GM23338 (cell line): ENCODE results near the gene PTK6. TPM values are rescaled to one million over a fixed set of nuclear protein-coding genes. Genes with fewer than 3 reads are reported as not detected.

Source experiments
- ATAC-seq: fragments of 200-7000 bp; cut with Tn5 transposase; 3 replicates; pipeline ENCODE4 v1.9.1; 2020
- DNase-seq: peaks from one replicate; pipeline ENCODE4 v3.0.0-alpha.2; 2015; ENCODE audit warnings: low spot score
- H2AFZ ChIP-seq: fragments of 200-600 bp; sonication (generic); 2 replicates; pipeline ENCODE4 v1.8.0; 2016; ENCODE audit warnings: antibody characterized with exemption, mild to moderate bottlenecking, moderate library complexity
- H3F3A ChIP-seq: fragments of 200-600 bp; sonication (generic); replicated peaks from 2 replicates; pipeline ENCODE4 v1.8.0; 2017; ENCODE audit warnings: antibody characterized with exemption, mixed run types, low read depth
- H3K27ac ChIP-seq: fragments of 200-600 bp; sonication (generic); 2 replicates; pipeline ENCODE4 v1.6.1; 2016; ENCODE audit warnings: low read depth
- H3K27me3 ChIP-seq: fragments of 200-600 bp; sonication (generic); 2 replicates; pipeline ENCODE4 v1.8.0; 2016; ENCODE audit warnings: mild to moderate bottlenecking, mixed run types, moderate library complexity; ENCODE audit not compliant: insufficient read depth
- H3K36me3 ChIP-seq: fragments of 200-600 bp; sonication (generic); 2 replicates; pipeline ENCODE4 v1.8.0; 2016; ENCODE audit warnings: mild to moderate bottlenecking; ENCODE audit not compliant: insufficient read depth
- H3K4me1 ChIP-seq: fragments of 200-600 bp; sonication (generic); 2 replicates; pipeline ENCODE4 v1.8.0; 2016; ENCODE audit warnings: mild to moderate bottlenecking, moderate library complexity; ENCODE audit not compliant: insufficient read depth
- H3K4me2 ChIP-seq: fragments of 200-600 bp; sonication (generic); 2 replicates; pipeline ENCODE4 v1.7.1; 2017; ENCODE audit warnings: mixed run types
- H3K4me3 ChIP-seq: fragments of 200-600 bp; sonication (generic); 2 replicates; pipeline ENCODE4 v1.6.1; 2016; ENCODE audit warnings: mixed run types
- H3K79me2 ChIP-seq: fragments of 200-600 bp; sonication (generic); replicated peaks from 2 replicates; pipeline ENCODE4 v1.8.0; 2017; ENCODE audit warnings: mild to moderate bottlenecking; ENCODE audit not compliant: insufficient read depth
- H3K9me2 ChIP-seq: fragments of 200-600 bp; sonication (generic); 2 replicates; pipeline ENCODE4 v1.8.0; 2017; ENCODE audit not compliant: insufficient read depth
- H4K20me1 ChIP-seq: fragments of 200-600 bp; sonication (generic); replicated peaks from 2 replicates; pipeline ENCODE4 v1.8.0; 2017; ENCODE audit warnings: mild to moderate bottlenecking; ENCODE audit not compliant: insufficient read depth
- H3K27ac Mint-ChIP-seq: 2 replicates; pipeline ENCODE4 v1.8.0; 2020; ENCODE audit warnings: inconsistent platforms, mild to moderate bottlenecking, moderate library complexity, mixed read lengths
- H3K27me3 Mint-ChIP-seq: 3 replicates; pipeline ENCODE4 v1.8.0; 2022; ENCODE audit warnings: low read depth, mild to moderate bottlenecking, moderate library complexity, mixed read lengths, inconsistent platforms; ENCODE audit not compliant: insufficient read depth, poor library complexity
- H3K36me3 Mint-ChIP-seq: 3 replicates; pipeline ENCODE4 v1.8.0; 2021; ENCODE audit warnings: low read depth, mild to moderate bottlenecking, inconsistent platforms, moderate library complexity, mixed read lengths
- H3K4me1 Mint-ChIP-seq: 3 replicates; pipeline ENCODE4 v1.8.0; 2020; ENCODE audit warnings: mild to moderate bottlenecking, inconsistent platforms, mixed read lengths
- H3K4me3 Mint-ChIP-seq: 3 replicates; pipeline ENCODE4 v1.8.0; 2021; ENCODE audit warnings: moderate library complexity, mild to moderate bottlenecking, inconsistent platforms, mixed read lengths
- H3K9me3 Mint-ChIP-seq: 3 replicates; pipeline ENCODE4 v1.8.0; 2020; ENCODE audit warnings: moderate library complexity, mild to moderate bottlenecking, inconsistent platforms, mixed read lengths
- CREB1 ChIP-seq: fragments of 250-450 bp; sonication (Bioruptor Pico); IDR thresholded peaks from 2 replicates; pipeline ENCODE4 v1.5.0; 2020; ENCODE audit warnings: low read depth, mild to moderate bottlenecking, moderate library complexity
- CTCF ChIP-seq, 2 experiments: fragments of 200-600 bp in 1 of 2; sonication (generic) in 1 of 2; conservative IDR thresholded peaks; 2 replicates each; pipeline versions ENCODE4 v1.5.1 to v1.6.1; 2016 to 2017; ENCODE audit warnings: antibody characterized with exemption in 2 of 2, low read depth in 2 of 2, mild to moderate bottlenecking in 2 of 2, moderate library complexity in 1 of 2
- EZH2 ChIP-seq: fragments of 200-600 bp; sonication (generic); IDR thresholded peaks from one replicate; pipeline ENCODE4 v1.8.0; 2017; ENCODE audit warnings: antibody characterized with exemption, mild to moderate bottlenecking, low read depth; ENCODE audit not compliant: unreplicated experiment
- EZH2phosphoT487 ChIP-seq: fragments of 200-600 bp; sonication (generic); IDR thresholded peaks from one replicate; pipeline ENCODE4 v1.8.1; 2018; ENCODE audit warnings: antibody characterized with exemption; ENCODE audit not compliant: unreplicated experiment
- JUNB ChIP-seq: IDR thresholded peaks from one replicate; pipeline ENCODE4 v1.6.1; 2016; ENCODE audit warnings: antibody characterized with exemption; ENCODE audit not compliant: unreplicated experiment
- STAT1 ChIP-seq: IDR thresholded peaks from one replicate; pipeline ENCODE4 v1.6.1; 2016; ENCODE audit warnings: antibody characterized with exemption; ENCODE audit not compliant: unreplicated experiment
- ZNF114 ChIP-seq: fragments of 250-450 bp; sonication (Bioruptor Pico); IDR thresholded peaks from 2 replicates; pipeline ENCODE4 v1.5.0; 2020; ENCODE audit warnings: mild to moderate bottlenecking, moderate library complexity
- ZNF331 ChIP-seq: fragments of 250-450 bp; sonication (Bioruptor Pico); IDR thresholded peaks from 2 replicates; pipeline ENCODE4 v1.5.0; 2020; ENCODE audit warnings: low read depth, mild to moderate bottlenecking, moderate library complexity
- polyA plus RNA-seq: library from polyadenylated mRNA; unstranded; fragments of >200 nt; fragmentation: Nextera tagmentation; extraction: Ambion mirVana; gene quantifications from 2 replicates; pipeline ENCODE4 v1.2.1, GENCODE V29; 2016
- total RNA-seq: library from RNA; depleted of rRNA; stranded (reverse); fragments of >200 nt; shearing (Covaris generic); gene quantifications from 2 replicates; pipeline ENCODE4 v1.2.3, GENCODE V29; 2014
- TF ChIP-seq, protein P1 (sequence below): IDR thresholded peaks from 2 replicates; pipeline ENCODE4 v1.6.1; 2016; ENCODE audit warnings: antibody characterized with exemption
- TF ChIP-seq, protein P2 (sequence below): fragments of 250-450 bp; sonication (Bioruptor Pico); IDR thresholded peaks from 2 replicates; pipeline ENCODE4 v1.5.0; 2020; ENCODE audit warnings: mild to moderate bottlenecking, moderate library complexity

Gene PTK6
- total and polyA plus RNA-seq, 2 experiments from 2014 or later, result 0.28 TPM; not detected in 1

- peaks cover 16% of the 10 kb centered on the region for H3K27me3 Mint-ChIP-seq
- Histone ChIP-seq H4K20me1 (no peaks in the 10 kb centered on the region), H3K4me1 (peaks cover 6% of the 10 kb centered on the region), H3K27me3 (peaks cover 12% of the 10 kb centered on the region), H3F3A (no peaks in the 10 kb centered on the region), H3K27ac (no peak overlapping the region), H3K36me3 (no peaks in the 10 kb centered on the region), H3K79me2 (no peaks in the 10 kb centered on the region), H3K9me2 (no peaks in the 10 kb centered on the region), H3K4me3 (no peak overlapping the region), H2AFZ (no peak overlapping the region), H3K4me2 (no peak overlapping the region)
- DNase-seq (no peak), ATAC-seq (no peak)
- H3K4me3 Mint-ChIP-seq, result no peak overlapping the region
- TF ChIP-seq EZH2phosphoT487 (no peak), CTCF (conservative IDR thresholded peaks at IDR 0.05; ENCODE audit: low read depth in 2 of 2) (no peak), STAT1 (no peak)
- TF ChIP-seq, protein P1, sequence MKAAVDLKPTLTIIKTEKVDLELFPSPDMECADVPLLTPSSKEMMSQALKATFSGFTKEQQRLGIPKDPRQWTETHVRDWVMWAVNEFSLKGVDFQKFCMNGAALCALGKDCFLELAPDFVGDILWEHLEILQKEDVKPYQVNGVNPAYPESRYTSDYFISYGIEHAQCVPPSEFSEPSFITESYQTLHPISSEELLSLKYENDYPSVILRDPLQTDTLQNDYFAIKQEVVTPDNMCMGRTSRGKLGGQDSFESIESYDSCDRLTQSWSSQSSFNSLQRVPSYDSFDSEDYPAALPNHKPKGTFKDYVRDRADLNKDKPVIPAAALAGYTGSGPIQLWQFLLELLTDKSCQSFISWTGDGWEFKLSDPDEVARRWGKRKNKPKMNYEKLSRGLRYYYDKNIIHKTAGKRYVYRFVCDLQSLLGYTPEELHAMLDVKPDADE, result no peak
- peaks cover 2% of the 10 kb centered on the region; the same call in 1 of the 3 replicates for H3K4me1 Mint-ChIP-seq
- H3K27ac Mint-ChIP-seq, result no peak overlapping the region
- H3K36me3 Mint-ChIP-seq, result peaks cover 7% of the 10 kb centered on the region; the same call in 2 of the 3 replicates
- peaks cover 29% of the 10 kb centered on the region for H3K9me3 Mint-ChIP-seq
Measured at GRCh38 chr20:63503524-63503923, 33.7 kb downstream of the PTK6 start.

- no peak overlapping the region for H3K4me3 Mint-ChIP-seq
- peaks cover under 1% of the 10 kb centered on the region; the same call in 2 of the 3 replicates for H3K36me3 Mint-ChIP-seq
- Histone ChIP-seq H3K9me2 (no peaks in the 10 kb centered on the region), H3K36me3 (no peaks in the 10 kb centered on the region), H3F3A (no peaks in the 10 kb centered on the region), H3K27me3 (peaks cover 20% of the 10 kb centered on the region), H3K27ac (no peak overlapping the region), H3K4me2 (peak overlapping the region; percentile 71; the same call in 1 of the 2 replicates), H3K4me3 (no peak overlapping the region), H4K20me1 (no peaks in the 10 kb centered on the region), H3K4me1 (peaks cover 6% of the 10 kb centered on the region), H3K79me2 (no peaks in the 10 kb centered on the region), H2AFZ (peak overlapping the region; percentile 47; the same call in 1 of the 2 replicates)
- no peak; the same call in 2 of the 3 replicates for ATAC-seq
- peaks cover 2% of the 10 kb centered on the region; the same call in 1 of the 3 replicates for H3K4me1 Mint-ChIP-seq
- peaks cover 16% of the 10 kb centered on the region for H3K27me3 Mint-ChIP-seq
- H3K9me3 Mint-ChIP-seq, result peaks cover 22% of the 10 kb centered on the region
- no peak overlapping the region for H3K27ac Mint-ChIP-seq
- DNase-seq, result no peak
- TF ChIP-seq, protein P2, sequence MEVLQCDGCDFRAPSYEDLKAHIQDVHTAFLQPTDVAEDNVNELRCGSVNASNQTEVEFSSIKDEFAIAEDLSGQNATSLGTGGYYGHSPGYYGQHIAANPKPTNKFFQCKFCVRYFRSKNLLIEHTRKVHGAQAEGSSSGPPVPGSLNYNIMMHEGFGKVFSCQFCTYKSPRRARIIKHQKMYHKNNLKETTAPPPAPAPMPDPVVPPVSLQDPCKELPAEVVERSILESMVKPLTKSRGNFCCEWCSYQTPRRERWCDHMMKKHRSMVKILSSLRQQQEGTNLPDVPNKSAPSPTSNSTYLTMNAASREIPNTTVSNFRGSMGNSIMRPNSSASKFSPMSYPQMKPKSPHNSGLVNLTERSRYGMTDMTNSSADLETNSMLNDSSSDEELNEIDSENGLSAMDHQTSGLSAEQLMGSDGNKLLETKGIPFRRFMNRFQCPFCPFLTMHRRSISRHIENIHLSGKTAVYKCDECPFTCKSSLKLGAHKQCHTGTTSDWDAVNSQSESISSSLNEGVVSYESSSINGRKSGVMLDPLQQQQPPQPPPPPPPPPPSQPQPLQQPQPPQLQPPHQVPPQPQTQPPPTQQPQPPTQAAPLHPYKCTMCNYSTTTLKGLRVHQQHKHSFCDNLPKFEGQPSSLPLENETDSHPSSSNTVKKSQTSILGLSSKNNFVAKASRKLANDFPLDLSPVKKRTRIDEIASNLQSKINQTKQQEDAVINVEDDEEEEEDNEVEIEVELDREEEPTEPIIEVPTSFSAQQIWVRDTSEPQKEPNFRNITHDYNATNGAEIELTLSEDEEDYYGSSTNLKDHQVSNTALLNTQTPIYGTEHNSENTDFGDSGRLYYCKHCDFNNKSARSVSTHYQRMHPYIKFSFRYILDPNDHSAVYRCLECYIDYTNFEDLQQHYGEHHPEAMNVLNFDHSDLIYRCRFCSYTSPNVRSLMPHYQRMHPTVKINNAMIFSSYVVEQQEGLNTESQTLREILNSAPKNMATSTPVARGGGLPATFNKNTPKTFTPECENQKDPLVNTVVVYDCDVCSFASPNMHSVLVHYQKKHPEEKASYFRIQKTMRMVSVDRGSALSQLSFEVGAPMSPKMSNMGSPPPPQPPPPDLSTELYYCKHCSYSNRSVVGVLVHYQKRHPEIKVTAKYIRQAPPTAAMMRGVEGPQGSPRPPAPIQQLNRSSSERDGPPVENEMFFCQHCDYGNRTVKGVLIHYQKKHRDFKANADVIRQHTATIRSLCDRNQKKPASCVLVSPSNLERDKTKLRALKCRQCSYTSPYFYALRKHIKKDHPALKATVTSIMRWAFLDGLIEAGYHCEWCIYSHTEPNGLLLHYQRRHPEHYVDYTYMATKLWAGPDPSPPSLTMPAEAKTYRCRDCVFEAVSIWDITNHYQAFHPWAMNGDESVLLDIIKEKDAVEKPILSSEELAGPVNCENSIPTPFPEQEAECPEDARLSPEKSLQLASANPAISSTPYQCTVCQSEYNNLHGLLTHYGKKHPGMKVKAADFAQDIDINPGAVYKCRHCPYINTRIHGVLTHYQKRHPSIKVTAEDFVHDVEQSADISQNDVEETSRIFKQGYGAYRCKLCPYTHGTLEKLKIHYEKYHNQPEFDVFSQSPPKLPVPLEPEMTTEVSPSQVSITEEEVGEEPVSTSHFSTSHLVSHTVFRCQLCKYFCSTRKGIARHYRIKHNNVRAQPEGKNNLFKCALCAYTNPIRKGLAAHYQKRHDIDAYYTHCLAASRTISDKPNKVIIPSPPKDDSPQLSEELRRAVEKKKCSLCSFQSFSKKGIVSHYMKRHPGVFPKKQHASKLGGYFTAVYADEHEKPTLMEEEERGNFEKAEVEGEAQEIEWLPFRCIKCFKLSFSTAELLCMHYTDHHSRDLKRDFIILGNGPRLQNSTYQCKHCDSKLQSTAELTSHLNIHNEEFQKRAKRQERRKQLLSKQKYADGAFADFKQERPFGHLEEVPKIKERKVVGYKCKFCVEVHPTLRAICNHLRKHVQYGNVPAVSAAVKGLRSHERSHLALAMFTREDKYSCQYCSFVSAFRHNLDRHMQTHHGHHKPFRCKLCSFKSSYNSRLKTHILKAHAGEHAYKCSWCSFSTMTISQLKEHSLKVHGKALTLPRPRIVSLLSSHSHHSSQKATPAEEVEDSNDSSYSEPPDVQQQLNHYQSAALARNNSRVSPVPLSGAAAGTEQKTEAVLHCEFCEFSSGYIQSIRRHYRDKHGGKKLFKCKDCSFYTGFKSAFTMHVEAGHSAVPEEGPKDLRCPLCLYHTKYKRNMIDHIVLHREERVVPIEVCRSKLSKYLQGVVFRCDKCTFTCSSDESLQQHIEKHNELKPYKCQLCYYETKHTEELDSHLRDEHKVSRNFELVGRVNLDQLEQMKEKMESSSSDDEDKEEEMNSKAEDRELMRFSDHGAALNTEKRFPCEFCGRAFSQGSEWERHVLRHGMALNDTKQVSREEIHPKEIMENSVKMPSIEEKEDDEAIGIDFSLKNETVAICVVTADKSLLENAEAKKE (CRISPR knock-in tag), result no peak
- TF ChIP-seq EZH2phosphoT487, result no peak
- no peak for TF ChIP-seq CREB1 (CRISPR knock-in tag)
- TF ChIP-seq, protein P1, result no peak
- no peak for TF ChIP-seq STAT1
- TF ChIP-seq EZH2, result no peak
- TF ChIP-seq ZNF331 (CRISPR knock-in tag), result no peak
- no peak for TF ChIP-seq ZNF114
- TF ChIP-seq JUNB, result no peak
Measured at GRCh38 chr20:63502671-63503172, 34.5 kb downstream of the PTK6 start.
